ENCODE results near the gene TSPAN12.
A peak's percentile ranks its signal among the peaks of the same experiment; 100 is the strongest.
"Not testable (repeated sequence)": the region's sequence is repeated elsewhere in the genome, so short reads cannot be mapped to it uniquely, and the experiment has no call there.

Gene TSPAN12

DNA sequence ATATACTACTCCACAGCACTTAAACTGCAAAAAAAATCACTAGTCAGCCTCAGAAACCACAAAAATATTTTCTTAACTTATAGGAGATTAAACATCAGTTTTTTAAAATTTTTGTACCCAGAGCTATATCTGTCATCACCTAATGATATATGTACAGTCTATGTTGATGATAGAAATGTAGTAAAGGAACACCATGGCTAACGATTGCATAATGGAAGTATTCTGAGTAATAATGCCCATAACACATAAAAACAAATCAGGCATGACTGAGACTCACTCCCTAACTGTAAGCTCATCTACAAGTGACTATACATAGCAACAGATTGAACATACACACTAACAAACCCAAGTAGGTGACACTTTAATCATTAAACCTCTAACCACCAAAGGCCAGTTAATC is 51.3 kb downstream of the TSPAN12 start:
- no peak for DNase-seq (ENCODE audit: low read depth in 3 of 3, low spot score in 1 of 3)

DNA sequence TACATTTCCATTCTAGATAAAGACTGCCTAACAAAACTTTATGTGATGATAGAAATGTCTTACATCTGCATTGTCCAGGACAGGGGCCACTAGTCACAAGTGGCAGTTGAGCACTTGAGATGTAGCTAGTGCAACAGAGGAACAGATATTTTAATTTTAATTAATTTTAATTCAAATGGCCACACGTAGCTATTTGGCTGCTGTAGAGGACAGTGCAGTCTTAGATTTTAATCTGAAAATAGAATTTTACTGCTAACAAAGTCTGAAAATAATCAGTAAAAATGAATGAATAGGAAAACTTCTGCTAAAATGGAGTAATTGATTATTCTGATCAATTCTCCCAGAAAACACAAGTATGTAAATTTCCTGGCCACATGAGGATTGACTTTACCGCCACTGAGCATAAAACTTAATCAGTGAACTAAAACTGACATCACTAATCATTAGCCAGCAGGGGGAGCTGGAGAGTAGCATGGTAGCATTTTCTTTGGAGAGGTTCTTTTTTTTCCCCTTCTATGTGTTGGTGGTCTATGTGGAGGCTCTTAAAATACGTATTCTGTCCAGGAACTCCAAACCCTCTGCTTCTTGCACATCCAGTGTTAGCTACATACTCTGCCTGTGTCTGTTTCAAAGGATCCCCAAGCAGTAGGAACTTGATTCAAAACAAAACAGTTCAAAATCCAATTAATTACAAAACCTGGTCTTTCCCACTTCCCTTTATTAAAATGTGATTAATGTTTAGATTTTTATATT is 52.1 kb downstream of the TSPAN12 start:
- no peak for DNase-seq (ENCODE audit: low read depth in 3 of 3, low spot score in 1 of 3)

DNA sequence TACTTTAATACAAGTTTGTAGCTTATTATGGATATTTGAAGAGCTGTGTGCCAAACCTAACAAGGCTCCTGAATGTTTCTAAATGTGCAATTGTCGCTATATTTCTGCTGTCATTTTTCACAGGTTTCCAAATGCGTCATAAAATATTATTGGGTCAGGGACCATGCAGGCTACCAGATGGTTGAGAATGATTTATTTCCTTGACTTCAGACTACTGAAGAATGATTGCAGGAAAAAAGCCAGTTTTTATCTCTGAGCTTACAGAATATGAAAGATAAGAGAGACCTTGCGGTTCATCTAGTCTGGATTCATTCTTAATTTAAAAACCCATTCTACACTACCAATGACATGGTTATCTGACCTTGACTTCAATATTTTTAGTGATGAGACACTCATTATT is 55.2 kb downstream of the TSPAN12 start:
- DNase-seq (ENCODE audit: low read depth in 3 of 3, low spot score in 1 of 3) = no peak

DNA sequence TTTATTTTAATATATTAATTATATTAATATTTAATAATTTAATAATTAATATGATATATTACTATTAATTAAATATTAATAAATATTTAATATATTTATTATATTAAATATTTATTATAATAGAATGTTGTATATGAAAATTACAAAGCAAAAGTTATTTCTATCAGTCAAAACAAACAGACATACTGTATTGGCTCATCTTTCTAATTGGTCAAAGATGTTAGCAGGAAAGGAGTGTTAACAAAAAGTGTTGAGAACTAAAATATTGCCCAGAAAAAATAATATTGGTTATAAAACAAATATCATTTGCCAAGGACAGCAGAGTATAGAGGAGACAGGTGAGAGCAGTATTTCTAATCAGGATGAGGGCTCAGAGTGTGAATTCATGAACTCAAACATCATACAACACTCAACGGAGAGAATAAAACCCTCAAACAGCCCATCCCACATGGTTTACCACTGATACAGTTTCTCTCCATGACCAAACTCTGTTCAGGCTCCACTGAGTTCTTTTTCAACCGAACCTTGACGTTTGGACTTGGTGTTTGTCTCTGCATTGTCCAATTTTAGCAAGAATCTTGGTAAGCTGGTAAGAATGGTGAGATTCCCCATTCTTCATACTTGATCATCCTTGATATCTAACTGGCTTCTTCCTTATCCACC is 58.0 kb downstream of the TSPAN12 start:
- DNase-seq (ENCODE audit: low read depth in 3 of 3, low spot score in 1 of 3) = no peak

DNA sequence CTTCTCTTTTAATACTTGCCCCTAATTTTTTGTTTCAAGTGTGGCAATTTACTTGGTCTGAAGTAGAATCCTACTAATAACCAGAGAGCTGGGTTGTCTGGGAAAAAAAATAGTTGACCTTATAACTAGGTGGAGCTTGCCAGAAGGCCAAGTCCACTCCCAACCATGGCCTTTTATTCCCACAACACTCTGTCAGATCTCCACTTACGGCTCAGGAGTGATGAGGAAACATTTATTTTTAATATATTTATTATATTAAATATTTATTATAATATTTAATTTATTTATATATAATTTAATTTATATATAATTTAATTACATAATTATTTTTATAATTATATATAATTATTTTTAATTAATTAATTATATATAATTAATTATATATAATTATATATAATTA is 58.8 kb downstream of the TSPAN12 start:
- DNase-seq (ENCODE audit: low read depth in 3 of 3, low spot score in 1 of 3) = no peak

DNA sequence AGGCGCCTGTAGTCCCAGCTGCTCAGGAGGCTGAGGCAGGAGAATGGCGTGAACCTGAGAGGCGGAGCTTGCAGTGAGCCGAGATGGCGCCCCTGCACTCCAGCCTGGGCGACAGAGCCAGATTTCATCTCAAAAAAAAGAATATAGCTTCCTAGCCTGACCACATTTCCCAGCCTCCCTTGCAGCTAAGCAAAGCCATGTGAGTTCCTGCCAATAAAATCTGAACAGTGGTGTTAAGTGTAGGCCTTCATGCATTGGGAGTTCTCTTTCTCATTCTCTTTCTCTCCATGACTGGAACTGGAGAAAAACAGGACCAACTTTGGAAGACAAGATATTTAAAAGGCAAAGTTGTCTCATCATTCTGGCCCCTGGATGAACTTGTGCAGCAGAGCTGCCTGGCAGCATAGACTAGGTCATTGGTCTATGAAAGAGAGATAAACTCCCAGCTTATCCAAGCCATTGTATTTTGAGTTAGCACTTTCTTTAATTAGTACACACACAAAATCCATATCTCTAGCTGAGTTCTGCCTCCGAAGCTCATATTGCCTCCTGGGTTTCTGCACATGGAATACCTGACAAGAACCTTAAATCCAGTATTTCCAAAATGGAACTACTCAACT is 60.8 kb downstream of the TSPAN12 start:
- DNase-seq (ENCODE audit: low read depth in 3 of 3, low spot score in 1 of 3) = no peak

DNA sequence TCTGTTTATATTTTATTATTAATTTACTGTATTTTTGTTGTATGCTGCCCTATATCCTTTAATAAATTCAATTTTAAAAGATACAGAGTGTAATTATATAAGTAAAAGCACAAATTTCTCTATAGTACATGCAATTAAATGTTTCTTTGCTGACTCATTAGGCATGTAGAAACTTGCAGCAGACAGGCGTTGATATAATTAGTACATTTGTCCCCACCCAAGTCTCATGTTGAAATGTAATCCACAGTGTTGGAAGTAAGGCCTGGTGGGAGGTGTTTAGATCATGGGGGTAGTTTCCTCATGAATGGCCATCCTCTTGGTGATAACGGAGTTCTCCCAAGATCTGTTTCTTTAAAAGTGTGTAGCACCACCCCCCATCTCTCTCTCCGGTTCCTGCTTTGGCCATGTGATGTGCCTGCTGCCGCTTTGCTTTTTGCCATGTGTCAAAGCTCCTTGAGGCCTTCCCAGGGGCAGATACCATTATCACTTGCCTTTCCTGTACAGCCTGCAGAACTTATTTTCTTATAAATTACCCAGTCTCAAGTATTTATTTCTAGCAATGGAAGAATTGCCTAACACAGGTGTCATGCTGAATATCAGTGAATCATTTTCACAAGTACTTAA is 63.7 kb downstream of the TSPAN12 start:
- DNase-seq (ENCODE audit: low read depth in 3 of 3, low spot score in 1 of 3) = no peak

DNA sequence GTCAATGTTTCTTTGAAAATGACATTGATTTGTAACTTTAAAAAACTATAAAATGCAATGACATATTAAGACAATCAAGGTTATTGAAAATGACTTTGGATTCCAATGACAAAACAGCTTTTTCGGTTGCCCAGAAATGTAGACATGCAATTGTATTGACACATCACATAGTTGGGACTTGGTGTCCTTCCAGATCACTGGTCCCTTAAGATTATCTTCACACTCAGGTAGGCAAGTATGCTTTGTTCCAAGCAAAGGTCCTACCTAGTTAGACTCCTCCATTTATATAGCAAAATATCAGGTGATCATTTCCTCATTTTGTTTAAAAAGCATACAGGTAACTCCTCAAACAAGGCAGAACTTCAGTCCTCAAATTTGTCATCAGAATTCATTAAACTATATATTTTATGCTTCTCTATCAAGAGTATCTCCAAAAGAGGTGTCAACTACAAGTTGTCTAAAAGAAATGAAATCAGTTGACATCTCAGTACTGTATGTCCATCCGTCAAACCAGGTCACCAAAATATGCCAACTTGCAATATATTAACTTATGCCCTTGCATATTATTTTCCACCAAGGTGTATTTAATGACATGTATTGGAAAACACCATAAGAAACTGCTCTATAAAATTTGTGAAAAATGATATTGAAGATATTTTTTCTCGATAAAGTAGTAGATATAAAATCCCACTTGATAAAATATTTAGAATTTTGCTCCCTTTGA is 64.6 kb downstream of the TSPAN12 start:
- DNase-seq (ENCODE audit: low read depth in 3 of 3, low spot score in 1 of 3) = no peak

DNA sequence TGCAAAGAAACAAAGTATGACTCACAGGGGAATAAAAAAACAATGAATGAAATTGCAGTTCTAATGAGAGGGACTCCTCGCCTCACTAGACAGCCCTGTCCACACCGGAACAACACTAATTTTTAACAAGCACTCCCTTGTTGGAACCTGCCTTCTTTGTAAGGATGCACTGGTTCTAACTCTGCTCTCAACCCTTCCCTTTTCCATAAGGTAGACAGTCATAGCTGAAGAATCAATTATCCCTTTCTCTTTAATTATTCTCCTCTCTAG is 65.1 kb downstream of the TSPAN12 start:
- DNase-seq (ENCODE audit: low read depth in 3 of 3, low spot score in 1 of 3) = no peak

DNA sequence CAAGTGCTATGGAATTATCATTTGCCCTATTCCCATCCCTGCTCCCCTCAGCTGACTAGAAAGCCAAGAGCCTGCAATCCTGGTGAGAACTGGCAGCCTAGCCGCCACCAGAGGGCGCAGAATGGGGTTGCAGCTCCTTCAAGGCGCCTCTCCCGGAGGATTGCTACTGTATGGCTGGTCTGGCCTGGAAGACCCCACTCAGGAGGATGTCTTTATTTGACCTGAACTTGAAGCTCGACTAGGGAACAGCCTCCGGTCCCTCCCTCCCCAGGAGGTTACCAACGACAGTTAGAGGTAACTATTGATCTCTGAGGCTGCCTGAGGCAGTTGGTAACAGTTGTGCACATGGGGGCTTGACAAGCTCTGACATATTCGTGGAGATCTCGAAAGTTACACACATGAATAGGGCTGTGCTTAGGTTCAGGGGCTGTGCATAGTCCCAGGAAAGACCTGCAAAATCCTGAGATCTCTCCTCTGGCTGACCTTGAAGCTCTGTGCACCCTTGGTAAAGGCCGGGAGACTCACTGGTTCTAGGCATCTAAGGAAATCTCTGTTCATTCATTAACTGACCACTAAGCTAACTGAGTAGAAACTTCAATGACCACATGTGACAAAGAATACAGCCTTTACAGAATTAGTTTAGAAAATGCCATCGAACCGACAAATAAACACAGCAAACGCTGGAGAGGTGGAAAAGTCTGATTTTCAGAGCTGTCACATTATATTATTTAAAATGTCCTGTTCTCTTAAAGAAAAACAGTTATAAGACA is 65.7 kb downstream of the TSPAN12 start:
- peak in 2 of 3 donors; percentile 10 to 56 for DNase-seq (ENCODE audit: low read depth in 3 of 3, low spot score in 1 of 3)

DNA sequence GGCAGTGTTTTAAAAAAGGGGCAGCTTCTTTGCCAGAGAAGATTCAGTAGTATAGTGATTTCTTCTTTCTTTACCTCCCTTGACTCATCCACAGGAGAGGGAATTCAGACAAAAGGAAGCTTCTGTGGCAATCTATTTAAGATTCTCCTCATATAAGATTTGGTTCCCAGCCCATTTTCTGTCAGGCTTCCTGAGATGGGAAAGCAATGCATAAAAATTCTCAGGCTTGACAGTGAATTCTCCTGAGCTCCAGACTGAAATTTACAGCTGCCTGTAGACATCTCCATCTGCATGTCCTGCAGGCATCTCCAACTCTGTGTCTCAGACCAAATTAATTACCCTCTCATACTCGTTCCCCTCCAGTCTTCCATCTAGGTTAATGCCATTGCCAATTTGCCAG is 72.8 kb downstream of the TSPAN12 start:
- DNase-seq (ENCODE audit: low read depth in 3 of 3, low spot score in 1 of 3) = no peak

DNA sequence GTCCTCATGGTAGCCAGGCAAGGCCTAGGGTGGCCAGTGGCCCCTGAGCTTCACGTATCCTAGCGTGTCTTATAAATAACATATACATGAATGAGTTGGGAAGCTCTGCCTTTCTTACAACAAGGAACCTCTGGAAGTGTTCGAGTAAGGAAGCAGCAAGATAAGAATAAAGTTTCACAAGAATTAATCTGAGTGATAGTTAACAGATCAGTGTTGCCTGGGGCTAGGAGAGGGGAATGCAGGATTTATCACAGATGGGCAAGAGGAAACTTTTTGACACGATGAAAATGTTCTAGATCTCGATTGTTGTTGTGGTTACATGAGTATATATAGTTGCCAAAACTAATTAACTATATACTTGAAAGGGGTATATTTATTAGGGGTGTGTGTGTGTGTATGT is 74.2 kb downstream of the TSPAN12 start:
- no peak for DNase-seq (ENCODE audit: low read depth in 3 of 3, low spot score in 1 of 3)

DNA sequence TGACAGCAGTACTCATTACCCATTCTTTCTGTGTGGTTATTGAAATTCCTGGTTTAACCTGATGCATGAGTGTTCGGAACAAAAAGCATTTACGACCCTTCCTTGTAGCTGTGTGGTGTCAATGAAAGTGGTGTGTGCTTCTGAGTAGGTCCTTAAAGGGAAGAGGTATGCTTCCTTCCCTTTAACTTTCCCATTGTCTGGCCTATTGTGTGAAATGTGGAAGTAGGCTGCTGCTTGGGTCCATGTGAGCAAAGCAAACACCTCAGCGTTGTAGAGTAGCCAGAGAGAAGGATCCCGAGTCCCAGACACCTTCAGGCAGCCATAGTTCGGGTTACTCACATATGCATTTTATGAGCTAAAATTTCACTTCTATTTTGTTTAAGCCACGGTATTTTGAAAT is 74.7 kb downstream of the TSPAN12 start:
- no peak for DNase-seq (ENCODE audit: low read depth in 3 of 3, low spot score in 1 of 3)

DNA sequence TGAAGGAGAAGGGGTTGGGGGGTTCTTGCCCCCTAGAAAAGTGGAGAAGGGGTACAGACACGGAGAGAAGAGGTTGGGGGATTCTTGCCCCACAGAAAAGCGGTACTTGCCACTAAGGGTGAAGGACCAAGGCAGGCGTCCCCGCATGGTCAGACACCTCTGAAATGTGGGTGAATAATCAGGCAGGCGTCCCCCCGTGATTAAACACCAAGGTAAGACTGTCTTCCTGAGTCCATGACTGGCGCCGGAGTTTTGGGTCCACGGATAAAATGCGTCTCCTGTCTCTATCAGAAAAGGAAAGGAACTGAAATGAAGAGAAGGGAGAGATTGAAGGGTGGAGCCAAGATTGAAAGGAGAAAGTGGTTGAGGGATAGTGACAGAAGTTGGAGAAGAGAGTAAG is 76.0 kb downstream of the TSPAN12 start:
- not testable (repeated sequence) for DNase-seq (ENCODE audit: low read depth in 3 of 3, low spot score in 1 of 3)

DNA sequence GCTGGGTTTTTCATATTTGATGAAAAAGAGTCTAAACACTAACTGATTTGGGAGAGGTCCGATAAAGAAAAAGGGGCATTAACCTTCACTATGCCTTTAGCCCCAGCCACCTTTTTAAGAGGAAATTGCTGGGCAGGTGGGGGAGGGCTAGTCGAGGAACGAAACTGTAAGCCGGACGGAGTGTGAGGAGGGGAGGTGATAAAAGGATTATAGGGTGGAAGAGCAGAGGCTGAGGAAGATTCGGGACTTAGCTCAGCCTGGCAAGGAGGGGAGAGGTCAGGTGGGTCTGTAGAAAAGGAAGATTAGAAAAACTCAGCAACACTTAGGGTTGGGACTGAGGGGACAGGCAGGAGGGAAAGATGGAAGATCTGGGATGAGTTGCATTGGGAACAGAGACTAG is 77.0 kb downstream of the TSPAN12 start:
- no peak for DNase-seq (ENCODE audit: low read depth in 3 of 3, low spot score in 1 of 3)

DNA sequence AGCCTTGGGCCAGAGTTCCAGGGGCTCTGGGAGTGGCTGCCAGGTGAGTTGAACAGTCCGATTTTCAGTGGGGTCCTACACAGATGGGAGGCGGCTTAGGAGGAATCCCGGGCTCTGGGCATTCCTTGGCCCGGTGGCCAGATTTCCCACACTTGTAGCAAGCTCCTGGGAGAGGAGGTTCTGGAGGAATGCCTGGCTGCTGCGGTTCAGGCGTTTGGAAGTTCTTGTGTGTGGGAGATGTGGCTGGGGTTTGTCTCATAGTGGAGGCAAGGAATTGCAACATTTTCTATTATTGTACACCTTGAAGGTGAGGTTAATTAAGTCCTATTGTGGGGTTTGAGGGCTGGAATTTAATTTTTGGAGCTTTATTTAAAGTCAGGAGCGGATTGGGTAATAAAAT is 77.5 kb downstream of the TSPAN12 start:
- not testable (repeated sequence) for DNase-seq (ENCODE audit: low read depth in 3 of 3, low spot score in 1 of 3)

DNA sequence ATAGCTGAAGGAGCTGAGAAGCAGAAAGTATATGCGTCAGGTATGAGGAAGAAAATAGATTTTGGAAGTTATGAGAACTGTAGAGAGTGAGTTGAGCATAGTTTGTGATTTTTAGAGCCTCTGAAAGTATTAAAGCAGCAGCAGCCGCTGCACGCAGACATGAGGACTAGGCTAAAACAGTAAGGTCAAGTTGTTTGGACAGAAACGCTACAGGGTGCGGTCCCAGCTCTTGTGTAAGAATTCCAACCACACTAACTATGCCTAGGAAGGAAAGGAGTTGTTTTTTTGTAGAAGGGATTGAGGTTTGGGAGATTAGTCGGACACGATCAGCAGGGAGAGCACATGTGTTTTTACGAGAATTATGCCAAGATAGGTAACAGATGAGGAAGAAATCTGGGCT is 78.9 kb downstream of the TSPAN12 start:
- not testable (repeated sequence) for DNase-seq (ENCODE audit: low read depth in 3 of 3, low spot score in 1 of 3)

DNA sequence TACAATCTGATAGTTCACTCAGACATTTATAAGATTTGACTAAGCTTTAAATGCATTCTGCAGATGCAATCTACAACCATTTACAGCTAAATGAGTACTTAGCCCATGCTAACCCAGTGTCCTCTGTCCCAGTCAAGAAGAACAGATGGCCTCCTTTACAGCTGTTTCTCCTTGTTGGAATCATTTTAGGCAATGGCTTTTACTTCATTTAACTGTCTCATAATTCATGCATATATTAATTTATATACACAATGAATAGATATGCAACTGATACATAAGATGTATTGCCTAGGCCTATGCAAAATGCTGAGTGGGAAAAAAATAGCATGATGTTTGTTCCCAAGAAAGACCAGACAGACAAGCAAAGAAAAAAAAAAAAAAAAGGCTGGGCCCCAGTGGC is 82.2 kb downstream of the TSPAN12 start:
- DNase-seq (ENCODE audit: low read depth in 3 of 3, low spot score in 1 of 3) = no peak

DNA sequence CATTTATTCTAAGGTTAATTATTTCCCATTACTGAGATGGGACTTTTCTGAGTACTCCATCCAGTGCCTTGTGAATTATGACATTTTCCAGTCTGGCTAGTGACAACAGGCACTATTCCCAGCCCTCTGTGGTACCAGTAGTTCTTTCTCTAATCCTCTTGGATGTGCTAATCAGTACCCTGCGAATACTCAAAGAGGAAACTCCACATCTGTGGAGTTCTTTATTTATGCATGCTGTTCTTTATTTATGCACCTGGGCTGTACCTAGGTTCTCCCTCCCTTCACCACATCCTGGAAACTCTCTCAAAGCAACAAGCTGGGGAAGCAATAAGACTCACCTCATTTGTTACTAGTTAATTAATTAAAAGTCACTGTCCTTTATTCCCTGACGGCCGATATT is 83.5 kb downstream of the TSPAN12 start:
- DNase-seq (ENCODE audit: low read depth in 3 of 3, low spot score in 1 of 3) = no peak

DNA sequence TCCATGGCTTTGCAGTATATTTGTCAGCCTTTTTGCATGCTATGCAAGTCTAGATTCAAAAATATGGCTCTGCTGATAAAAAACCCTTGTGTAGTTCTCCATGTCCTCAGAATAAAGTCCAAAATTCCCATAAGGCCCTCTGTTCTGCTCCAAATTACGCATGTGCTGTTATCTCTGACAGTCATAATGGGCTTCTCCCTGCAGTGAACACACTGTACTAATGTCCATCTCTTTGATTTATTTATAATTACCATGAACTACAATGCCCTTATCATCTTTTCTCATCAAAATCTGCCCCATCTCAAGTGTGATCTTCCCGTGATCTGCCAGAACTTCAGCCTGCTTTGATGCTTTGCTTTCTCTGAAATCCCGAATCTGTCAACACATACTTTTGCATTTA is 87.7 kb downstream of the TSPAN12 start:
- DNase-seq (ENCODE audit: low read depth in 3 of 3, low spot score in 1 of 3) = no peak

DNA sequence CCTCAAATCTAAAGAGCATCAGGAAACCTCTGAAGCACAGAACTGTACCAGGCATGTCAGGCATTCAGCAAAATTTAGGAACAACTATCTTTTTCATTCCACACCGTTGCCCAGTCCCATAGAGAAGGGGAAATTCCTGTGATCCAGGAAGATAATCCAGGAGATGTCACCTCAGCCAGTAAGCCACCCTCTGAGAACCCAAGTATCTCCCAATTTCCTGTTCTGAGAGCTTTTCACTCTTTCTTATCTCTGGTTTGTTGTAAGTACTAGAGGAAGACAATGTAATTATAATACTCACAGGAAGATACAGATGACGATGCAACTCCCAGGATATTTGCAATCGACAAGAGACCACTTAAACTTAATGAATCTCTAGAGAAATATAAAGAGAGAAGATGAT is 97.1 kb downstream of the TSPAN12 start:
- DNase-seq (ENCODE audit: low read depth in 3 of 3, low spot score in 1 of 3) = no peak
